Measurements from ENCODE around the gene INTS14. TPM values are rescaled to one million over a fixed set of nuclear protein-coding genes. Genes with fewer than 3 reads are reported as not detected.

The INTS14 gene
- total RNA-seq = 23.3 and 26.0 TPM in 2 replicates

DNA sequence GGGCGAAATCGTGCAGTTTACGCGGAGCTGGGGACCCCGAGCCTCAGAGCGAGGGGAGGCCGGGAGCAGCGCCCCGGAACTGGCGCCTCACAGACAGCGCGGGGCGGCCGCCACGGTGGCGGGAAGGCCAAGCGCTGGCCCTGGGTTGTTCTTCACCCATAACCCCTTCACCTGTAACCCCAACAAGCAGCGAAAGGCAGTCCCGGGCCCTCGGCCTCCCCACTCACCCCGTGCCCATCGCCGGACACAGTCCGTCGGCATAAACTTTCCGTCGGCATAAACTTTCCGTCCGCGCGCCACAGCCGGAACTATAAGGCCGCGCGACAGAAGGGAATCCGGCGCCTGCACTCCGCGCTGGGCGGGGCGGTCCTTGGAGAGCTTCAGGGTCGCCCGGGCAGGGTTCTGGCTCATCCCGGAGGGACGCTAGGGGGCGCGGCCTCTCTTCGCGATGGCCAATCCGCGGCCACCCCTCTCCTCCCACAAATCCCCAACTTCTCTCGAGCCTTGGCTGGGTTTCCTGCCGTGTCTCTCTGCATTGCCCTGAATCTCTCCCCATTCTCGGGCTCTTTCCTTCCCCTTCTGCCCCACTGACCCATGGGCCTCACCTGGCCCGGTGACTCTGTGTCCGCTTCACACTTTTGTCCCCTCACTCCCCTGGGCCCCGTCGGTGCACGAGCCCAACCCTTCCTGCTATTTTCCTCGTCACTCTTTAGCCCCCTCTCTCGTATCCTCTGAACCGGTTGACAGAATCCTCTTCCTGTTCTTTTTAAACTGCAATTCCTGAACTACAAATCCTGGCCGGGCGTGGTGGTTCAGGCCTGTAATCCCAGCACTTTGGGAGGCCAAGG lies at the start of gene INTS14:
TSS of gene INTS14 (minus strand) at position 261 of the 848 bp plus-strand sequence. CDS start 3,751 bp downstream, outside the sequence.

DNA sequence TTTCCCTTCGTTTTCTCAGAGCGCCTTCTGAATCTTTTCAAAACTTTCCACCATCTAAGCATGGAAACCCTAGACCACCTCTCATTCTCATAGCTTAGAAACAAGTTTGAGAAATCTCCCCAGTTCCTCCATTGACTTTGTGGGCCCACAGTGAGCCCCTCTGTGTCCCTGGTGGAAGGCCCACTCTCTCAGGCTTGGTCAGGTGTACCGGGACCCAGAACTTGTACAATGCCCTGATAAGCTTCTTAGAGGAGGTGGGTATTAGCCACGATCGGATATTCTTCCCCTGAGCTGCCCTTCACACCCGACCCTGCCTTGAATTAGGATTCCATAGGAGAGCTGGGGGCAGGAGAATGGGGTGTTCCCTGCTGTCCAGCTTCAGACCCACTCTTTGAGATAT lies 10.7 kb upstream of the INTS14 start, which contains the start of gene SLC24A1:
TSS of gene SLC24A1 (plus strand) at position 301 of the 400 bp plus-strand sequence. CDS start 2,143 bp downstream, outside the sequence.

DNA sequence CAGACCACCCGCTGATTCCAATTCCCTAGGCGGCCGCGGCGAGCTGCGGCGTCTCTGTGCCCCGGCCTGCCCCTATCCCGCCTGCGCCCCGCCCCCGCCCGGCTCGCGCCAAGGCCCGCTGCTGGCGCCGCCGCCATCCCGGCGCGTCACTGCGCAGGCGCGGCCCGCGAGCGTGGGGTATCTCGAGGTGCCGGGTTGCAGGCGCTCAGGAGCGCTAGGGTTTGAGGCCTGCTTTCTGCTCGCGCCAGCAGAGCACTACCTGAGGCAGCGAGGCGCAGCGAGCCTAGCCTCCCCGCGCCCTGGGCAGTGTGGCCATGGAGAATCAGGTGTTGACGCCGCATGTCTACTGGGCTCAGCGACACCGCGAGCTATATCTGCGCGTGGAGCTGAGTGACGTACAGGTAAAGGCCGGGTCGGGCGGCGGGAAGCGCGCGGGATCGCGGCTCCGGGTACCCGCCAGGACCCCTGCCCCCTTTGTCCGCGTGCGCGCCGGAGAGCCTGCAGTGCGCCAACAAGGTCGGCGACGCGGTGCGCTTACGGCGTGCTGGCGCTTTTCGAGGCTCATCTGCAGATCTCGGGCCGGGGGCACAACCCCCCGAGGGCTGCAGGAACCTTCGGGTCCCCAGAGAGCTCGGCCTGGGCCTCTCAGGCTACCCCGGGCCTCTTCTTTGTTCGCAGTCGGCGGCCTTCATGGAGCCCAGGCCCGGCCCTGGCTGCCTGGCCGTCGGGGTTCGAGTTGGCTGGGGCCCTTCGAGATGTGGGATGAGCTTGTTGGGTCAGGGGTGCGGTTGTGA lies 80.4 kb downstream of the INTS14 start, which contains the start of gene HACD3:
TSS of gene HACD3 (plus strand) at position 146 of the 794 bp plus-strand sequence. CDS start at position 315, 169 bp downstream.

Other genes with a start within 250 kb of the INTS14 start
- gene IGDCC3, start 233.1 kb downstream of the INTS14 start, total RNA-seq = not detected in 2 replicates
- gene IGDCC4, start 188.2 kb downstream of the INTS14 start, total RNA-seq = 1.2 and 2.1 TPM in 2 replicates
- 20.4 and 20.8 TPM in 2 replicates for gene DPP8, start 93.4 kb downstream of the INTS14 start, total RNA-seq
- 46.1 and 47.7 TPM in 2 replicates for gene HACD3, start 80.7 kb downstream of the INTS14 start, total RNA-seq
- 3.5 and 9.5 TPM in 2 replicates for gene SLC24A1, start 10.8 kb upstream of the INTS14 start, total RNA-seq
- 14.0 and 16.3 TPM in 2 replicates for gene DENND4A, start 181.2 kb upstream of the INTS14 start, total RNA-seq